ENCODE results near the gene SH3PXD2A.

- no peak for TF ChIP-seq POLR2A (IDR thresholded peaks at IDR 0.05; ENCODE audit: low read depth, low read length)
- no peak for TF ChIP-seq POLR2AphosphoS5 (IDR thresholded peaks at IDR 0.05; ENCODE audit: low read depth, low read length)
Measured at GRCh38 chr10:103834436-103835095, 20.8 kb downstream of the SH3PXD2A start.
